KMS-11 (cell line): ENCODE results near the gene OR4S2.

Source experiments
- H2AFZ ChIP-seq: fragments of 200-600 bp; sonication (generic); 2 replicates; pipeline ENCODE4 v1.6.1; 2016; ENCODE audit warnings: antibody characterized with exemption, mixed run types, low read depth
- H3K27ac ChIP-seq: fragments of 200-600 bp; sonication (generic); 2 replicates; pipeline ENCODE4 v1.6.1; 2016; ENCODE audit warnings: mild to moderate bottlenecking, mixed run types
- H3K27me3 ChIP-seq: fragments of 200-600 bp; sonication (generic); 2 replicates; pipeline ENCODE4 v1.6.1; 2017; ENCODE audit warnings: mild to moderate bottlenecking, low read depth, mixed run types, moderate library complexity; ENCODE audit not compliant: insufficient read depth
- H3K36me3 ChIP-seq: fragments of 200-600 bp; sonication (generic); 2 replicates; pipeline ENCODE4 v1.6.1; 2017; ENCODE audit warnings: mild to moderate bottlenecking, mixed run types; ENCODE audit not compliant: insufficient read depth
- H3K4me1 ChIP-seq: fragments of 200-600 bp; sonication (generic); 2 replicates; pipeline ENCODE4 v1.6.1; 2016; ENCODE audit warnings: mild to moderate bottlenecking, low read depth, mixed run types; ENCODE audit not compliant: poor library complexity, severe bottlenecking
- H3K4me2 ChIP-seq: fragments of 200-600 bp; sonication (generic); 2 replicates; pipeline ENCODE4 v1.7.0; 2016; ENCODE audit warnings: mild to moderate bottlenecking, mixed run types
- H3K4me3 ChIP-seq: fragments of 200-600 bp; sonication (generic); IDR thresholded peaks from 2 replicates; pipeline ENCODE4 v1.6.1; 2017; ENCODE audit warnings: low read depth, low read length, mixed read lengths; ENCODE audit not compliant: insufficient read depth
- H3K79me2 ChIP-seq: fragments of 200-600 bp; sonication (generic); 2 replicates; pipeline ENCODE4 v1.6.1; 2016; ENCODE audit warnings: low read depth, mixed run types; ENCODE audit not compliant: insufficient read depth
- H3K9ac ChIP-seq: fragments of 200-600 bp; sonication (generic); 2 replicates; pipeline ENCODE4 v1.6.1; 2016; ENCODE audit warnings: mild to moderate bottlenecking, mixed run types
- H4K20me1 ChIP-seq: fragments of 200-600 bp; sonication (generic); 2 replicates; pipeline ENCODE4 v1.6.1; 2016; ENCODE audit warnings: mild to moderate bottlenecking, mixed run types; ENCODE audit not compliant: insufficient read depth
- CTCF ChIP-seq: fragments of 200-600 bp; sonication (generic); conservative IDR thresholded peaks from 2 replicates; pipeline ENCODE4 v1.6.1; 2017; ENCODE audit warnings: low read depth, mild to moderate bottlenecking, antibody characterized with exemption, low read length, moderate library complexity, mixed read lengths

Gene OR4S2

GRCh38 chr11:55661901-55662300 lies 13.8 kb downstream of the OR4S2 start, which contains the start of gene OR4C6:
TSS of gene OR4C6 (plus strand) at chr11:55662201. CDS start at chr11:55665167, 2,966 bp downstream.
- Histone ChIP-seq H3K27ac (no peak within 1 kb of the TSS), H3K4me1 (no peaks in the 10 kb centered on the region), H3K4me2 (no peak within 1 kb of the TSS), H3K27me3 (no peaks in the 10 kb centered on the region), H3K79me2 (no peaks in the 10 kb centered on the region), H4K20me1 (no peaks in the 10 kb centered on the region), H3K4me3 (no peak within 1 kb of the TSS), H2AFZ (no peak within 1 kb of the TSS), H3K36me3 (no peaks in the 10 kb centered on the region), H3K9ac (no peak within 1 kb of the TSS)
- no peak for TF ChIP-seq CTCF

GRCh38 chr11:55669376-55669775 lies 21.2 kb downstream of the OR4S2 start:
- H2AFZ ChIP-seq: no peak overlapping the region
- H4K20me1 ChIP-seq: no peaks in the 10 kb centered on the region
- no peaks in the 10 kb centered on the region for H3K36me3 ChIP-seq
- no peaks in the 10 kb centered on the region for H3K4me1 ChIP-seq
- H3K4me2 ChIP-seq: no peak overlapping the region
- H3K9ac ChIP-seq: no peak overlapping the region
- H3K79me2 ChIP-seq: no peaks in the 10 kb centered on the region
- H3K27me3 ChIP-seq: no peaks in the 10 kb centered on the region
- no peak overlapping the region for H3K27ac ChIP-seq
- no peak for TF ChIP-seq CTCF
- no peak overlapping the region for H3K4me3 ChIP-seq

DNA sequence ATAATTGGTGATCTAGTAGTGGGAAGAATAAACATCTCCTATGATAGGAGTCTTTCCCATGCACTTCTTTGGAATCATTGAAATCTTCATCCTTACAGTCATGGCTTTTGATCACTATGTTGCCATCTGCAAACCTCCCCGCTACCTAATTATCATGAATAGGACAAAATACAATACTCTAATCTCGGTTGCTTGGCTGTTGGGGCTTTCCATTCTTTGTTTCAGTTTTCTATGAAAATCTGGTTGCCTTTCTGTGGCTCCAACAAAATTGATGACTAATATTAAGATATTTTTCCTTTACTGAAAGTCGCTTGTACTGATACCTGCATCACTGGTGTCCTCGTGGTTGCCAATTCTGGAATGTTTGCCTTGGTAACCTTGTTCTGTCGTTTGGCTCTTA lies 25.7 kb downstream of the OR4S2 start:
- Histone ChIP-seq H3K9ac (no peak overlapping the region), H3K79me2 (no peaks in the 10 kb centered on the region), H3K27ac (no peak overlapping the region), H3K27me3 (no peaks in the 10 kb centered on the region), H2AFZ (no peak overlapping the region), H3K36me3 (no peaks in the 10 kb centered on the region), H4K20me1 (no peaks in the 10 kb centered on the region), H3K4me1 (no peaks in the 10 kb centered on the region), H3K4me3 (no peak overlapping the region), H3K4me2 (no peak overlapping the region)
- TF ChIP-seq CTCF: no peak

GRCh38 chr11:55697817-55698216 lies 49.7 kb downstream of the OR4S2 start:
- Histone ChIP-seq H3K27ac (no peak overlapping the region), H4K20me1 (no peaks in the 10 kb centered on the region)
- TF ChIP-seq CTCF: no peak

DNA sequence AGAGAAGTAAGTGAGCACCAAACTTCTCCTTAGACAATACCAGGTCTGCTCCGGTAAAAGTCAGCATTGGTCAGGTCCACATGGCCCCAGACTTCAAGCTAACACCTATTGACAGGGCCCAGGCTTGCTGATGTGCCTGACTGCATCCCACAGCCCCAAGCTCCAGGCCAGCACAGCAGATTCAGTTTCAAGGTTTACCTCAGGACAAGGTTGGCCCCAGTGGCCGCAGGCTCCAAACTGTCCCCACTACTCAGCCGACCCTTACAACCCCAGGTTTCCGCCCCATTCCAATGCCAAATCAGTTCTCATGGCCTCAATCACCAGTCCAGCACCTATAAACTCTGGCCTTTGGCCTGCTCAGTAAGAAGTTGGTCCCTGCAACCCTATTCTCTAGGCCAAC lies 53.3 kb downstream of the OR4S2 start:
- Histone ChIP-seq H3K4me2 (no peak overlapping the region), H3K27ac (no peak overlapping the region), H3K9ac (no peak overlapping the region), H3K4me1 (no peaks in the 10 kb centered on the region), H3K36me3 (no peaks in the 10 kb centered on the region), H3K4me3 (no peak overlapping the region), H3K79me2 (no peaks in the 10 kb centered on the region), H4K20me1 (no peaks in the 10 kb centered on the region), H2AFZ (no peak overlapping the region), H3K27me3 (no peaks in the 10 kb centered on the region)
- TF ChIP-seq CTCF: no peak

More at GRCh38 chr11:55697817-55698216, 49.7 kb downstream of the OR4S2 start:
- Histone ChIP-seq H3K9ac (no peak overlapping the region), H3K27me3 (no peaks in the 10 kb centered on the region), H3K79me2 (no peaks in the 10 kb centered on the region), H3K36me3 (no peaks in the 10 kb centered on the region), H3K4me1 (no peaks in the 10 kb centered on the region), H3K4me2 (no peak overlapping the region), H3K4me3 (no peak overlapping the region), H2AFZ (no peak overlapping the region)
